K562 (cell line): ENCODE results near the gene HSPA1B. TPM values are rescaled to one million over a fixed set of nuclear protein-coding genes. Genes with fewer than 3 reads are reported as not detected.

Experiments used
- ATAC-seq: fragments of 200-7000 bp; cut with Tn5 transposase; 3 replicates; pipeline ENCODE4 v1.9.1; 2020; ENCODE audit warnings: moderate library complexity
- BruUV-seq: library from RNA; stranded (reverse); fragments of 400-500 nt; replicated peaks from 2 replicates; lab custom pipeline; 2021; lab: Mats Ljungman, UMichigan
- CTCF ChIA-PET: fragments of 300-600 bp; formaldehyde crosslinking; extraction: SDS; loops from one replicate; lab custom pipeline; 2021; ENCODE audit warnings: low intra/inter-chr PET ratio; lab: Yijun Ruan, JAX
- POLR2A ChIA-PET: fragments of 300-600, 350-650 bp; sonication (Branson Sonifier 250); formaldehyde crosslinking; extraction: SDS; loops from one replicate; lab custom pipeline; 2021; ENCODE audit warnings: antibody characterized with exemption, inconsistent platforms; lab: Yijun Ruan, JAX
- DNase-seq, 4 experiments: peaks; one replicate each; pipeline versions ENCODE4 v3.0.0 to v3.0.0-alpha.2; 2011 to 2018; ENCODE audit warnings: low spot score in 3 of 4, mixed read lengths in 3 of 4; ENCODE audit errors: extremely low read depth in 1 of 4
- FAIRE-seq: peaks from 2 replicates; lab custom pipeline; 2011; peaks lifted over from hg19 to GRCh38; lab: Jason Lieb, UNC
- H2AFZ ChIP-seq: 2 replicates; pipeline ENCODE4 v1.6.0; 2011; ENCODE audit warnings: low read depth, low read length, control low read depth, inconsistent platforms
- H3K27ac ChIP-seq: fragments of 200-600 bp; 3 replicates; pipeline ENCODE4 v1.8.0; 2011; ENCODE audit warnings: low read depth, mild to moderate bottlenecking, control low read depth, inconsistent platforms, low read length, moderate library complexity, mixed read lengths; ENCODE audit errors: extremely low read depth
- H3K27me3 ChIP-seq, 2 experiments: fragments of 300-600 bp in 1 of 2; 2 replicates in 1 of 2; 3 replicates in 1 of 2; pipeline versions ENCODE4 v1.6.0 to v1.8.0; 2011; ENCODE audit warnings: inconsistent platforms in 2 of 2, low read length in 2 of 2, mild to moderate bottlenecking in 1 of 2, mixed read lengths in 1 of 2, moderate library complexity in 1 of 2; ENCODE audit not compliant: control insufficient read depth in 2 of 2, insufficient read depth in 2 of 2
- H3K36me3 ChIP-seq: fragments of 300-600 bp; 3 replicates; pipeline ENCODE4 v1.8.0; 2011; ENCODE audit warnings: mild to moderate bottlenecking, low read length, inconsistent platforms; ENCODE audit not compliant: control insufficient read depth, insufficient read depth
- H3K4me1 ChIP-seq, 2 experiments: fragments of 200-600 bp in 1 of 2; replicated peaks in 1 of 2; 2 replicates in 1 of 2; 3 replicates in 1 of 2; pipeline versions ENCODE4 v1.5.1 to v1.8.0; 2011; ENCODE audit warnings: inconsistent platforms in 2 of 2, low read length in 2 of 2, mild to moderate bottlenecking in 1 of 2, mixed read lengths in 1 of 2, moderate library complexity in 1 of 2; ENCODE audit not compliant: control insufficient read depth in 2 of 2, insufficient read depth in 2 of 2
- H3K4me2 ChIP-seq: 2 replicates; pipeline ENCODE4 v1.6.1; 2011; ENCODE audit warnings: low read length, control low read depth, inconsistent platforms, mixed read lengths; ENCODE audit not compliant: insufficient read depth
- H3K4me3 ChIP-seq: fragments of 200-600 bp; sonication (generic), shearing (Covaris generic); 2 replicates; pipeline ENCODE4 v1.5.1; 2016; ENCODE audit warnings: control low read depth, inconsistent platforms
- H3K79me2 ChIP-seq: fragments of 200-600 bp; 3 replicates; pipeline ENCODE4 v1.8.0; 2011; ENCODE audit warnings: low read length, inconsistent platforms; ENCODE audit not compliant: control insufficient read depth, insufficient read depth
- H3K9ac ChIP-seq, 2 experiments: 2 replicates each; pipeline versions ENCODE4 v1.6.0 to v1.6.1; 2011; ENCODE audit warnings: low read depth in 2 of 2, low read length in 2 of 2, control low read depth in 1 of 2, inconsistent platforms in 1 of 2, mild to moderate bottlenecking in 1 of 2, mixed read lengths in 1 of 2; ENCODE audit not compliant: insufficient read depth in 1 of 2
- H3K9me1 ChIP-seq: one replicate; pipeline ENCODE4 v1.6.0; 2011; ENCODE audit warnings: inconsistent platforms, mild to moderate bottlenecking, low read length, moderate library complexity; ENCODE audit not compliant: control insufficient read depth, insufficient read depth
- H3K9me3 ChIP-seq: replicated peaks from 2 replicates; pipeline ENCODE4 v1.5.1; 2011; ENCODE audit warnings: low read depth, low read length, inconsistent platforms; ENCODE audit not compliant: control insufficient read depth, insufficient read depth
- H4K20me1 ChIP-seq: replicated peaks from 2 replicates; pipeline ENCODE4 v1.6.1; 2011; ENCODE audit warnings: low read length, inconsistent platforms, mixed read lengths; ENCODE audit not compliant: control insufficient read depth, insufficient read depth
- ADNP ChIP-seq: fragments of 200-800 bp; sonication (Bioruptor generic); IDR thresholded peaks from 2 replicates; pipeline ENCODE4 v1.6.1; 2016; ENCODE audit warnings: missing genetic modification characterization, missing compliant biosample characterization
- ATF4 ChIP-seq: fragments of 450-650 bp; formaldehyde crosslinking; IDR thresholded peaks from 2 replicates; pipeline ENCODE4 v1.4.0; 2022; ENCODE audit warnings: mild to moderate bottlenecking, moderate library complexity
- BCOR ChIP-seq: fragments of 450-650 bp; IDR thresholded peaks from 2 replicates; pipeline ENCODE4 v1.6.1; 2016
- CBX1 ChIP-seq: sonication (generic); IDR thresholded peaks from 2 replicates; pipeline ENCODE4 v1.6.1; 2016; ENCODE audit warnings: antibody characterized with exemption, low read depth, mild to moderate bottlenecking
- HDAC2 ChIP-seq: fragments of 450-650 bp; IDR thresholded peaks from 2 replicates; pipeline ENCODE4 v1.6.1; 2016; ENCODE audit warnings: mild to moderate bottlenecking
- KDM1A ChIP-seq, 2 experiments: fragments of 450-650 bp; IDR thresholded peaks; 2 replicates each; pipeline ENCODE4 v1.6.1; 2016; ENCODE audit warnings: mild to moderate bottlenecking in 2 of 2
- L3MBTL2 ChIP-seq: fragments of 450-650 bp; IDR thresholded peaks from 2 replicates; pipeline ENCODE4 v1.6.1; 2016; ENCODE audit warnings: mild to moderate bottlenecking, moderate library complexity
- RBM25 ChIP-seq: fragments of 200-400 bp; formaldehyde crosslinking; IDR thresholded peaks from 2 replicates; pipeline ENCODE4 v1.6.1; 2018; ENCODE audit warnings: low read length, low read depth, moderate library complexity; ENCODE audit not compliant: severe bottlenecking
- RCOR1 ChIP-seq, 2 experiments: IDR thresholded peaks; 2 replicates each; pipeline ENCODE4 v1.6.1; 2012; ENCODE audit warnings: low read depth in 2 of 2, low read length in 2 of 2, borderline replicate concordance in 1 of 2, improper control_type of control experiment in 1 of 2
- RNF219 ChIP-seq: fragments of 250-450 bp; sonication (Bioruptor Pico); IDR thresholded peaks from 2 replicates; pipeline ENCODE4 v1.5.0; 2022; ENCODE audit warnings: mild to moderate bottlenecking
- SAFB ChIP-seq: fragments of 200-400 bp; formaldehyde crosslinking; IDR thresholded peaks from 2 replicates; pipeline ENCODE4 v1.6.1; 2017; ENCODE audit warnings: low read depth, low read length, borderline replicate concordance
- SMARCA5 ChIP-seq: fragments of 450-650 bp; IDR thresholded peaks from 2 replicates; pipeline ENCODE4 v1.6.1; 2016
- SMC3 ChIP-seq: conservative IDR thresholded peaks from 2 replicates; pipeline ENCODE4 v1.6.1; 2011; ENCODE audit warnings: low read depth, low read length, improper control_type of control experiment; ENCODE audit not compliant: insufficient read depth
- ZNF146 ChIP-seq: IDR thresholded peaks from one replicate; pipeline ENCODE4 v1.6.1; 2018; ENCODE audit warnings: missing compliant biosample characterization; ENCODE audit not compliant: unreplicated experiment
- ZNF324 ChIP-seq: fragments of 250-450 bp; sonication (Bioruptor Pico); IDR thresholded peaks from 2 replicates; pipeline ENCODE4 v1.4.0; 2020; ENCODE audit warnings: mild to moderate bottlenecking
- ZNF586 ChIP-seq: fragments of 450-650 bp; formaldehyde crosslinking; conservative IDR thresholded peaks from 2 replicates; pipeline ENCODE4 v1.4.0; 2020; ENCODE audit warnings: mild to moderate bottlenecking, moderate library complexity
- WGBS: fragments of 100-300 bp; shearing (Covaris generic); methylation state at CpG from one replicate; pipeline ENCODE4 v1.1.6; 2016; ENCODE audit warnings: low coverage, mixed read lengths; ENCODE audit not compliant: insufficient coverage; ENCODE audit errors: missing lambda C conversion rate; 5-methylcytosine and 5-hydroxymethylcytosine counted together
- in situ Hi-C: fragments of 300-500 bp; cut with MboI; formaldehyde crosslinking; loops from 4 replicates; pipeline ENCODE4 v1.15.0; 2018; ENCODE audit warnings: inconsistent platforms, mixed read lengths
- intact Hi-C: fragments of 100-400 bp; cut with micrococcal nuclease; formaldehyde crosslinking; loops from 2 replicates; pipeline ENCODE4 v1.14.2; 2022
- polyA plus RNA-seq, 8 experiments: library from polyadenylated mRNA; depleted of rRNA in 4 of 8; stranded (reverse) in 5 of 8; unstranded in 3 of 8; fragments of >200 nt; fragmentation: Nextera tagmentation in 2 of 8; fragmentation: Illumina TruSeq in 1 of 8; extraction: Ambion mirVana in 2 of 8; extraction: Trizol in 1 of 8; gene quantifications; 2 replicates each; pipeline versions ENCODE4 v1.2.1 to v1.2.3, GENCODE V29; 2011 to 2014; ENCODE audit warnings: inconsistent platforms in 1 of 8, missing spikeins in 1 of 8
- total RNA-seq, 7 experiments: library from RNA; depleted of rRNA in 6 of 7; stranded (reverse); fragments of >200 nt in 6 of 7; fragmentation: Illumina TruSeq in 2 of 7; extraction: Trizol in 2 of 7; gene quantifications; 2 replicates each; pipeline versions ENCODE4 v1.2.1 to v1.2.3, GENCODE V29; 2011 to 2021; ENCODE audit warnings: low replicate concordance in 1 of 7
- TF ChIP-seq, protein P1 (sequence below): sonication (generic); formaldehyde crosslinking; IDR thresholded peaks from 2 replicates; pipeline ENCODE4 v1.9.0; 2022; ENCODE audit warnings: mild to moderate bottlenecking, missing genetic modification reagents
- TF ChIP-seq, protein P2 (sequence below): sonication (generic); formaldehyde crosslinking; IDR thresholded peaks from 2 replicates; pipeline ENCODE4 v1.8.1; 2023; ENCODE audit warnings: mild to moderate bottlenecking, missing genetic modification reagents

Gene HSPA1B
- total and polyA plus RNA-seq, 9 of the 15 experiments (the other 6 are each of a cell fraction or from before 2014, with no cell fraction given): 0.27 to 227 (median 51.2) TPM

DNA sequence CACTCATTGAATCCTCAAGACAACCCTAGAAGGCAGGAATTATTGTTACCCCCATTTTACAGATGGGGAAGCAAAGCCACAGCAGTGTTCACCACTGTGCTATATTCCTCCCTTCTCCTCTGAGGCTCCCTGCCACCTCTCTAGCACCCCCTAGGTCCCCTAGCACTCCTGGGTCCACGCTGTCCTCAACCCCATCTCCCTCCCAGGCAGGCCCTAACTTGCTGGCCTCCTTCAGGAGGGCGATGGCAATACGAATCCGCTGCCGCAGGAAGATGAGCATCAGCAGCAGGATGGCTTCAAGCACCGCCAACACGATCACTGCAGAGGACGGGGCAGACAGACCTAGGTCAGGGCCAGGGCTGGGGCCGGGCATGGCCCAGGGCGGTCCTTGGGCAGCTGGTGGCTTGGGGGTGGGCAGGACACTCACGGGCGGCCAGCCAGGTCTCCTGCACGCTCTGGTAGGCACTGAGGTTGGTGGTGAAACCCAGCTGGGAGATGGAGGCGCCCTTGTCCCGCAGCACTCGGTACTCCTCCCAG lies 42.9 kb downstream of the HSPA1B start:
- intact Hi-C loops: no loop called here
- WGBS: 61% methylated on average over 16 of the region's 16 CpGs
- Histone ChIP-seq H3K9ac (peak overlapping the region in 1 of 2 experiments; percentile 15; a peak in 1 of 4 replicates), H3K9me3 (no peaks in the 10 kb centered on the region), H3K36me3 (peaks cover 3% of the 10 kb centered on the region; the same call in 1 of the 3 replicates), H3K27ac (no peak overlapping the region), H2AFZ (no peak overlapping the region), H4K20me1 (no peaks in the 10 kb centered on the region), H3K79me2 (peaks cover 3% of the 10 kb centered on the region), H3K9me1 (no peaks in the 10 kb centered on the region), H3K27me3 (peaks cover 0 to 4% of the 10 kb centered on the region in 2 experiments; a peak in 2 of 5 replicates), H3K4me1 (peaks cover 2 to 23% of the 10 kb centered on the region in 2 experiments; a peak in 3 of 5 replicates), H3K4me2 (no peak overlapping the region), H3K4me3 (no peak overlapping the region)
- FAIRE-seq (no peak), ATAC-seq (peak; percentile 60), DNase-seq (peak in 3 of 4 experiments; percentile 45 to 74 (median 64))
- ChIA-PET POLR2A (interaction anchor here (1.1 kb wide), 1 partner anchor 43 kb away, joined by 7 read pairs; the partner anchor contains the start of gene HSPA1B), CTCF (interaction anchor here (0.6 kb wide), 1 partner anchor 141 kb away, joined by 7 read pairs; the partner anchor contains the start of gene DDAH2)
- in situ Hi-C loops: no loop called here
- BruUV-seq: no TSS peak
- TF ChIP-seq ATF4 (CRISPR knock-in tag): no peak
- no peak for TF ChIP-seq ZNF586
- TF ChIP-seq RNF219: no peak
- peak; percentile 52; the same call in 1 of the 2 replicates for TF ChIP-seq ADNP (tag)
- TF ChIP-seq ZNF146 (CRISPR knock-in tag): peak; percentile 99
- 0 out of 2 replicates have a peak, but pooled peaks have one; percentile 2 for TF ChIP-seq SMC3
- peak in 1 of 2 experiments; percentile 59; a peak in 2 of 4 replicates for TF ChIP-seq RCOR1 (IDR thresholded peaks at IDR 0.05; ENCODE audit: borderline replicate concordance in 1 of 2, low read depth in 2 of 2, low read length in 2 of 2)
- TF ChIP-seq RBM25: peak; percentile 69
- no peak for TF ChIP-seq L3MBTL2
- TF ChIP-seq ZNF324 (CRISPR knock-in tag): no peak
- peak; percentile 74; the same call in 1 of the 2 replicates for TF ChIP-seq HDAC2
- TF ChIP-seq BCOR: peak; percentile 91
- peak; percentile 64; the same call in 1 of the 2 replicates for TF ChIP-seq SMARCA5
- TF ChIP-seq CBX1: peak; percentile 60; the same call in 1 of the 2 replicates
- TF ChIP-seq, protein P1, sequence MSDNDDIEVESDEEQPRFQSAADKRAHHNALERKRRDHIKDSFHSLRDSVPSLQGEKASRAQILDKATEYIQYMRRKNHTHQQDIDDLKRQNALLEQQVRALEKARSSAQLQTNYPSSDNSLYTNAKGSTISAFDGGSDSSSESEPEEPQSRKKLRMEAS (CRISPR knock-in tag): 0 out of 2 replicates have a peak, but pooled peaks have one; percentile 7
- no peak for TF ChIP-seq SAFB
- peak; percentile 76 to 90 for TF ChIP-seq KDM1A (IDR thresholded peaks at IDR 0.05)
- TF ChIP-seq, protein P2, sequence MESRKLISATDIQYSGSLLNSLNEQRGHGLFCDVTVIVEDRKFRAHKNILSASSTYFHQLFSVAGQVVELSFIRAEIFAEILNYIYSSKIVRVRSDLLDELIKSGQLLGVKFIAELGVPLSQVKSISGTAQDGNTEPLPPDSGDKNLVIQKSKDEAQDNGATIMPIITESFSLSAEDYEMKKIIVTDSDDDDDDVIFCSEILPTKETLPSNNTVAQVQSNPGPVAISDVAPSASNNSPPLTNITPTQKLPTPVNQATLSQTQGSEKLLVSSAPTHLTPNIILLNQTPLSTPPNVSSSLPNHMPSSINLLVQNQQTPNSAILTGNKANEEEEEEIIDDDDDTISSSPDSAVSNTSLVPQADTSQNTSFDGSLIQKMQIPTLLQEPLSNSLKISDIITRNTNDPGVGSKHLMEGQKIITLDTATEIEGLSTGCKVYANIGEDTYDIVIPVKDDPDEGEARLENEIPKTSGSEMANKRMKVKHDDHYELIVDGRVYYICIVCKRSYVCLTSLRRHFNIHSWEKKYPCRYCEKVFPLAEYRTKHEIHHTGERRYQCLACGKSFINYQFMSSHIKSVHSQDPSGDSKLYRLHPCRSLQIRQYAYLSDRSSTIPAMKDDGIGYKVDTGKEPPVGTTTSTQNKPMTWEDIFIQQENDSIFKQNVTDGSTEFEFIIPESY (CRISPR knock-in tag): peak; percentile 88
